Measurements from ENCODE around the gene CYP51A1.
"Not testable (repeated sequence)": the region's sequence is repeated elsewhere in the genome, so short reads cannot be mapped to it uniquely, and the experiment has no call there.

The CYP51A1 gene

GRCh38 chr7:92121681-92122080, 12.6 kb downstream of the CYP51A1 start:
- DNase-seq, result no peak

- DNase-seq, result no peak
Observed at GRCh38 chr7:92119213-92119759, 15.0 kb downstream of the CYP51A1 start.

- DNase-seq, result no peak
Observed at GRCh38 chr7:92116949-92117348, 17.3 kb downstream of the CYP51A1 start.

- no peak for DNase-seq
Observed at GRCh38 chr7:92115821-92116220, 18.5 kb downstream of the CYP51A1 start.

- no peak for DNase-seq
Observed at GRCh38 chr7:92110857-92111256, 23.4 kb downstream of the CYP51A1 start.

GRCh38 chr7:92108821-92109220, 25.5 kb downstream of the CYP51A1 start:
- DNase-seq, result no peak

GRCh38 chr7:92102862-92103261, 31.4 kb downstream of the CYP51A1 start:
- DNase-seq, result not testable (repeated sequence)

GRCh38 chr7:92100534-92100933, 33.7 kb downstream of the CYP51A1 start:
- DNase-seq, result no peak

GRCh38 chr7:92095380-92095779, 38.9 kb downstream of the CYP51A1 start:
- no peak for DNase-seq

GRCh38 chr7:92092210-92092609, 42.1 kb downstream of the CYP51A1 start:
- DNase-seq, result no peak

- no peak for DNase-seq
Observed at GRCh38 chr7:92088266-92088665, 46.0 kb downstream of the CYP51A1 start.

GRCh38 chr7:92083922-92084321, 50.4 kb downstream of the CYP51A1 start:
- DNase-seq, result not testable (repeated sequence)

GRCh38 chr7:92076509-92076908, 57.8 kb downstream of the CYP51A1 start:
- no peak for DNase-seq

GRCh38 chr7:92075455-92076158, 58.7 kb downstream of the CYP51A1 start:
- no peak for DNase-seq

- DNase-seq, result no peak
Observed at GRCh38 chr7:92072708-92073107, 61.6 kb downstream of the CYP51A1 start.

- DNase-seq, result no peak
Observed at GRCh38 chr7:92072121-92072520, 62.2 kb downstream of the CYP51A1 start.

- no peak for DNase-seq
Observed at GRCh38 chr7:92071032-92071431, 63.2 kb downstream of the CYP51A1 start.

- DNase-seq, result no peak
Observed at GRCh38 chr7:92064438-92065029, 69.7 kb downstream of the CYP51A1 start.
